Mesenchymal stem cell (in vitro differentiated cells and primary cell): ENCODE measurements around the gene GPS1.

Source experiments
- DNase-seq: peaks from one replicate; pipeline ENCODE4 v3.0.0-alpha.2; 2013
- H2AFZ ChIP-seq: one replicate; pipeline ENCODE4 v1.6.1; 2013; ENCODE audit warnings: low read depth, mild to moderate bottlenecking, control low read depth, inconsistent platforms, low read length, moderate library complexity
- H2AK5ac ChIP-seq: 2 replicates; pipeline ENCODE4 v1.6.1; 2013; ENCODE audit warnings: low read length, moderate library complexity, mild to moderate bottlenecking, inconsistent platforms; ENCODE audit not compliant: severe bottlenecking
- H2BK120ac ChIP-seq: one replicate; pipeline ENCODE4 v1.6.1; 2013; ENCODE audit warnings: low read depth, mild to moderate bottlenecking, inconsistent platforms, low read length, moderate library complexity
- H2BK12ac ChIP-seq, 2 experiments: one replicate each; pipeline ENCODE4 v1.6.1; 2013; ENCODE audit warnings: inconsistent platforms in 2 of 2, low read length in 2 of 2, mild to moderate bottlenecking in 2 of 2, moderate library complexity in 2 of 2, control low read depth in 1 of 2
- H2BK15ac ChIP-seq: one replicate; pipeline ENCODE4 v1.6.1; 2013; ENCODE audit warnings: mild to moderate bottlenecking, low read depth, inconsistent platforms; ENCODE audit not compliant: poor library complexity, severe bottlenecking
- H2BK5ac ChIP-seq: 2 replicates; pipeline ENCODE4 v1.6.1; 2013; ENCODE audit warnings: low read depth, mild to moderate bottlenecking, low read length, control low read depth, inconsistent platforms; ENCODE audit not compliant: poor library complexity, severe bottlenecking
- H3K14ac ChIP-seq, 2 experiments: one replicate each; pipeline ENCODE4 v1.6.1; 2013; ENCODE audit warnings: inconsistent platforms in 2 of 2, low read length in 2 of 2, control low read depth in 1 of 2, mild to moderate bottlenecking in 1 of 2, moderate library complexity in 1 of 2
- H3K18ac ChIP-seq, 2 experiments: one replicate each; pipeline ENCODE4 v1.6.1; 2013; ENCODE audit warnings: inconsistent platforms in 2 of 2, low read length in 2 of 2, control low read depth in 1 of 2, low read depth in 1 of 2, mild to moderate bottlenecking in 1 of 2
- H3K23ac ChIP-seq, 2 experiments: one replicate each; pipeline ENCODE4 v1.6.1; 2013; ENCODE audit warnings: inconsistent platforms in 2 of 2, low read length in 2 of 2, mild to moderate bottlenecking in 2 of 2, moderate library complexity in 2 of 2, control low read depth in 1 of 2
- H3K27ac ChIP-seq: 2 replicates; pipeline ENCODE4 v1.5.1; 2013; ENCODE audit warnings: mild to moderate bottlenecking, moderate library complexity, low read length, control low read depth, inconsistent platforms; ENCODE audit not compliant: poor library complexity, severe bottlenecking
- H3K27me3 ChIP-seq, 2 experiments: 2 replicates each; pipeline versions ENCODE4 v1.6.1 to v1.7.0; 2013; ENCODE audit warnings: low read length in 2 of 2, mild to moderate bottlenecking in 2 of 2, moderate library complexity in 2 of 2, control low read depth in 1 of 2, inconsistent platforms in 1 of 2; ENCODE audit not compliant: control insufficient read depth in 1 of 2, insufficient read depth in 1 of 2
- H3K36me3 ChIP-seq, 2 experiments: 2 replicates each; pipeline versions ENCODE4 v1.6.1 to v1.7.0; 2013; ENCODE audit warnings: low read length in 2 of 2, control low read depth in 1 of 2, inconsistent platforms in 1 of 2, low read depth in 1 of 2, mild to moderate bottlenecking in 1 of 2; ENCODE audit not compliant: insufficient read depth in 2 of 2, control insufficient read depth in 1 of 2
- H3K4ac ChIP-seq, 2 experiments: one replicate each; pipeline ENCODE4 v1.6.1; 2013; ENCODE audit warnings: inconsistent platforms in 2 of 2, low read length in 2 of 2, mild to moderate bottlenecking in 2 of 2, moderate library complexity in 2 of 2, control low read depth in 1 of 2, low read depth in 1 of 2
- H3K4me1 ChIP-seq: 2 replicates; pipeline ENCODE4 v1.6.1; 2013; ENCODE audit warnings: low read depth, low read length, control low read depth; ENCODE audit not compliant: control insufficient read depth, insufficient read depth
- H3K4me2 ChIP-seq: 2 replicates; pipeline ENCODE4 v1.6.1; 2013; ENCODE audit warnings: low read length, mild to moderate bottlenecking, inconsistent platforms; ENCODE audit not compliant: poor library complexity, severe bottlenecking
- H3K4me3 ChIP-seq, 2 experiments: 2 replicates each; pipeline versions ENCODE4 v1.5.1 to v1.7.0; 2013; ENCODE audit warnings: low read length in 2 of 2, mild to moderate bottlenecking in 2 of 2, control low read depth in 1 of 2, low read depth in 1 of 2; ENCODE audit not compliant: insufficient read depth in 1 of 2
- H3K79me1 ChIP-seq: replicated peaks from 2 replicates; pipeline ENCODE4 v1.6.1; 2013; ENCODE audit warnings: mild to moderate bottlenecking, control low read depth, low read length, inconsistent platforms; ENCODE audit not compliant: poor library complexity, severe bottlenecking
- H3K9ac ChIP-seq: 2 replicates; pipeline ENCODE4 v1.7.0; 2013; ENCODE audit warnings: mild to moderate bottlenecking, low read length, moderate library complexity
- H3K9me3 ChIP-seq: 2 replicates; pipeline ENCODE4 v1.7.0; 2013; ENCODE audit warnings: mild to moderate bottlenecking, low read length; ENCODE audit not compliant: control insufficient read depth
- H4K8ac ChIP-seq: one replicate; pipeline ENCODE4 v1.6.1; 2013; ENCODE audit warnings: inconsistent platforms, mild to moderate bottlenecking, low read length, moderate library complexity
- H4K91ac ChIP-seq: one replicate; pipeline ENCODE4 v1.6.1; 2013; ENCODE audit warnings: mild to moderate bottlenecking, low read length, inconsistent platforms
- whole genome bisulfite sequencing: methylation state at CpG from one replicate; pipeline ENCODE4 v1.1.7; 2013; ENCODE audit warnings: mixed read lengths; 5-methylcytosine and 5-hydroxymethylcytosine counted together

Gene GPS1

DNA sequence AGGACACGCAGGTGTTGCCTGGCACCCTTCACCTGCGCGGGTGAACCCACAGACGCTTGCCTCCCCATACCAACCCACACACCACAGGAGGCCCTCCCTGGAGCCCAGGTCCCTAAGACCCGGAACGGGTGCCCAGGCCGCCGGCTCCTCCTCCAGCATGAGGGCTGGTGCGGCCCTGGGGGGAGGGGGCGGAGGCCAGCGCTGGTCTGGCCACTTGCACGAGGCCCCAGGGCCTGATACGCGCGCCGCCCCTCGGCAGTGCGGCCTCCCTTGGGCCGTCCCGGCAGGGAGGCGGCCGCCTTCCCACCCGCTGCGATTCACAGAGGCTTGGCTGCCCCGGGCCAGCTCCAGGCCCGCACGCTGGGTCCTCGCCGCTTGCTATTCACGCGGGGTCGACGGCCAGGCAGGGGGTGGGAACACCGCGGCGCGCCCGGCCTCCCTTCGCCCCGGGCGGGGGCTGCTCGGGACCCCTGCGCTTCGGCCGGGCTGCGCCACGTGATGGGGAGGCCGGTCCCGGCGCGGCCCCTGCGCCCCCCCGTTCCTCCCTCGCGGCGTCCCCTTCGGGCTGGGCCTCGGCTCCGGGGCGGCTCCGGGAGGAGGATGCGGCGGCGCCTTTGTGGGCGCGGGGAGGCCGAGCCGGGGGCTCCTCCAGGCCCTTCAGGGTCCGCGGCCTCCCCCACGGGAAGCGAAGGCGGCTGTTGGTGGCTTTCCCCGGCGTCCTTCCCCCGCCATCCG lies 45.7 kb downstream of the GPS1 start:
- WGBS: 1% methylated on average over 52 of the region's 77 CpGs
- H4K8ac ChIP-seq: peak overlapping the region; percentile 50
- peaks cover 52% of the 10 kb centered on the region for H3K4me1 ChIP-seq
- peak overlapping the region; percentile 60 for H2BK5ac ChIP-seq
- H3K27me3 ChIP-seq: no peaks in the 10 kb centered on the region
- DNase-seq: peak; percentile 54
- peaks cover 22% of the 10 kb centered on the region for H3K79me1 ChIP-seq
- H2BK120ac ChIP-seq: peak overlapping the region; percentile 98
- H3K27ac ChIP-seq: no peak overlapping the region
- no peaks in the 10 kb centered on the region for H3K9me3 ChIP-seq
- H3K4me2 ChIP-seq: peak overlapping the region; percentile 90
- peak overlapping the region; percentile 69 to 81 for H3K4ac ChIP-seq
- peak overlapping the region; percentile 77 to 84 for H3K4me3 ChIP-seq
- H4K91ac ChIP-seq: peak overlapping the region; percentile 93
- no peak overlapping the region for H2AK5ac ChIP-seq
- H2BK15ac ChIP-seq: peak overlapping the region; percentile 93
- H3K9ac ChIP-seq: peak overlapping the region; percentile 90
- H3K14ac ChIP-seq: peak overlapping the region; percentile 94 to 98
- H2AFZ ChIP-seq: no peak overlapping the region
- peak overlapping the region; percentile 72 to 97 for H3K23ac ChIP-seq
- peak overlapping the region in 1 of 2 experiments; percentile 78 for H2BK12ac ChIP-seq
- H3K36me3 ChIP-seq: peaks cover 27 to 59% of the 10 kb centered on the region in 2 experiments
- H3K18ac ChIP-seq: peak overlapping the region; percentile 91 to 94

GRCh38 chr17:82097919-82098168 lies 46.1 kb downstream of the GPS1 start:
- Histone ChIP-seq H3K4me1 (peaks cover 53% of the 10 kb centered on the region), H3K4me2 (peak overlapping the region; percentile 90), H3K4me3 (peak overlapping the region; percentile 77 to 84), H3K9me3 (no peaks in the 10 kb centered on the region), H2BK120ac (peak overlapping the region; percentile 98), H2AFZ (no peak overlapping the region), H3K27me3 (no peaks in the 10 kb centered on the region), H3K23ac (peak overlapping the region in 1 of 2 experiments; percentile 46), H2BK12ac (no peak overlapping the region), H2AK5ac (no peak overlapping the region), H3K36me3 (peaks cover 27 to 54% of the 10 kb centered on the region in 2 experiments), H3K9ac (peak overlapping the region; percentile 90), H3K27ac (no peak overlapping the region), H2BK5ac (peak overlapping the region; percentile 60), H3K79me1 (peaks cover 21% of the 10 kb centered on the region), H4K91ac (peak overlapping the region; percentile 93), H3K18ac (peak overlapping the region; percentile 91 to 94), H4K8ac (no peak overlapping the region), H3K14ac (peak overlapping the region; percentile 41 to 94), H2BK15ac (peak overlapping the region; percentile 93), H3K4ac (peak overlapping the region; percentile 61 to 81)
- DNase-seq: peak; percentile 40
- 0% methylated on average over 6 of the region's 36 CpGs for WGBS

DNA sequence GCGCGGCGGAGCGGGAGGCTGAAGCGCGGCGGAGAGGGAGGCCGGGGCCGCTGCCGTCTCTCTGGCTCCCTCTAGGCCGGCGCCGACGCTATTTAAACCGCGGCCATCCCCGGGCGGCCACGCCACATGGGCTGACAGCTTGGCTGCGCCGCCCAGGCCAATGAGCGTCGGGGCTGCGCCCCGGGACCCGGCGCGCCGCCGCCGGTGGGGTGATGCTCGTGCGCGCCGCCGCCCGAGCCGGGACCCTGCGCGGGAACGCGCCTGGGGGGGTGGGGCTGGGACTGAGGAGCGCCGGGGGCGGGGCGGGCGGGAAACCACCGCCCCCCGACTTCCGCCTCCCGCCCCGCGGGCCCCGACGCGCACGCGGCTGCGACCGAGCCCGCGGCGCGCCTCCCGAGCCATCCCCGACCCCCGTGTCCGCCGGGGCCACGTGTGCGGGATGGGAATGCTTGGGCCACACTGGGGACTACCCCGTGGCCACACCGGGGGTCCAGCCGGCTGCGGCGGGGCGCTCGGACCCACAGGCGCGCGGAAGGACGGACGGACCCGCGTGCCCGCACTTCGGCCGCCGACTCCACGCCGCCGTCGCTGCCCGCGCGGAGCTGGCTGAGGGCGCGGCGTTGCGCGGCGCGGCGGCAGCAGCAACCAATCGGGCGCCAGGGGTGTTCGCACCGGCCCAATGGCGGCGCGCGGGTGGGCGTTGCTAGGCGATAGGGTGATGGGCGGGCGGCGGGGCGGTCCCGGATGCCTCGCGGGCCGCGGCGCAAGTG lies 46.7 kb downstream of the GPS1 start, which contains the start of gene FASN:
FASN (minus strand) TSS at position 68 of the 770 bp plus-strand sequence. CDS start 1,791 bp downstream, outside the sequence.
- Histone ChIP-seq H2AFZ (peak within 1 kb of the TSS; percentile 81), H3K9ac (peak within 1 kb of the TSS; percentile 90), H2BK12ac (peak within 1 kb of the TSS; percentile 85 to 99), H4K91ac (peak within 1 kb of the TSS; percentile 100), H3K9me3 (no peaks in the 10 kb centered on the region), H3K4me1 (peaks cover 55% of the 10 kb centered on the region), H2AK5ac (peak within 1 kb of the TSS; percentile 84), H3K36me3 (peaks cover 23 to 49% of the 10 kb centered on the region in 2 experiments), H2BK5ac (peak within 1 kb of the TSS; percentile 93), H3K27ac (peak within 1 kb of the TSS; percentile 62), H3K27me3 (no peaks in the 10 kb centered on the region), H2BK15ac (peak within 1 kb of the TSS; percentile 99), H3K4me3 (peak within 1 kb of the TSS; percentile 77 to 84), H3K23ac (peak within 1 kb of the TSS; percentile 91 to 97), H4K8ac (peak within 1 kb of the TSS; percentile 99), H3K18ac (peak within 1 kb of the TSS; percentile 97 to 99), H2BK120ac (peak within 1 kb of the TSS; percentile 98), H3K4ac (peak within 1 kb of the TSS; percentile 100), H3K79me1 (peaks cover 18% of the 10 kb centered on the region), H3K4me2 (peak within 1 kb of the TSS; percentile 94), H3K14ac (peak within 1 kb of the TSS; percentile 94 to 98)
- 0% methylated on average over 40 of the region's 124 CpGs for WGBS
- DNase-seq: peak; percentile 95
